HG02798 (cell line): ENCODE measurements around the gene WRAP53.

Source experiments
- ATAC-seq: cut with Tn5 transposase; IDR thresholded peaks from one replicate; pipeline ENCODE4 v1.9.1; 2021; ENCODE audit warnings: mild to moderate bottlenecking; ENCODE audit not compliant: unreplicated experiment, poor library complexity

Gene WRAP53

GRCh38 chr17:7737601-7738000 is 49.3 kb downstream of the WRAP53 start:
- ATAC-seq: no peak

GRCh38 chr17:7739746-7740145 is 51.5 kb downstream of the WRAP53 start:
- ATAC-seq: no peak

GRCh38 chr17:7740481-7741001 is 52.3 kb downstream of the WRAP53 start:
- no peak for ATAC-seq

- ATAC-seq: no peak
Observed at GRCh38 chr17:7742729-7743128, 54.5 kb downstream of the WRAP53 start.

GRCh38 chr17:7744416-7744815 is 56.1 kb downstream of the WRAP53 start:
- ATAC-seq: no peak

GRCh38 chr17:7745748-7746470 is 57.6 kb downstream of the WRAP53 start:
- ATAC-seq: no peak

GRCh38 chr17:7747635-7748071 is 59.4 kb downstream of the WRAP53 start:
- no peak for ATAC-seq

GRCh38 chr17:7748076-7748775 is 59.9 kb downstream of the WRAP53 start:
- no peak for ATAC-seq

- no peak for ATAC-seq
Observed at GRCh38 chr17:7750321-7750821, 62.1 kb downstream of the WRAP53 start.
